ENCODE measurements around the gene USP17L22. TPM values are rescaled to one million over a fixed set of nuclear protein-coding genes. Genes with fewer than 3 reads are reported as not detected.

USP17L22 gene
- not detected in 2 replicates for total RNA-seq

DNA sequence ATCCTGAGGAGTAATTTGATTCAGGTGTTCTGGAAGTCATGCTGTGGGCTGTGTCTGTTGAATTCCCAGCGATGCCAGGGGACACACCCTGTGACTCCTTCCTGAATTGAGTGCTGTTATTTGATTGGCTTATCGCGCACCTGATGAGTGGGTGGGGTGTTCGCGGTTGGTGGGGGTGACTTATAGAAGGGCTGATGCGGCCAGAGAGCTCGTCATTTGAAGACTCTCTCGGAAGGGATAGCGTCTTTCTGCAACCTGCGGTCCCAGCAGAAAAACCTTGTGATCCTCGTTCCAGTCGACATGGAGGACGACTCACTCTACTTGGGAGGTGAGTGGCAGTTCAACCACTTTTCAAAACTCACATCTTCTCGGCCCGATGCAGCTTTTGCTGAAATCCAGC lies at the start of gene USP17L22:
USP17L22 (plus strand) TSS at position 301 of the 400 bp plus-strand sequence; CDS start at position 301, 0 bp downstream.

GRCh38 chr4:9219852-9220251 lies 47.6 kb upstream of the USP17L22 start, which contains the start of gene USP17L12:
Gene USP17L12, plus strand, starts transcription at chr4:9220152. Its CDS starts 0 bp downstream, at chr4:9220152.

GRCh38 chr4:9224596-9224995 lies 42.8 kb upstream of the USP17L22 start, which contains the start of gene USP17L13:
Gene USP17L13, plus strand, starts transcription at chr4:9224896. Its CDS starts 0 bp downstream, at chr4:9224896.

DNA sequence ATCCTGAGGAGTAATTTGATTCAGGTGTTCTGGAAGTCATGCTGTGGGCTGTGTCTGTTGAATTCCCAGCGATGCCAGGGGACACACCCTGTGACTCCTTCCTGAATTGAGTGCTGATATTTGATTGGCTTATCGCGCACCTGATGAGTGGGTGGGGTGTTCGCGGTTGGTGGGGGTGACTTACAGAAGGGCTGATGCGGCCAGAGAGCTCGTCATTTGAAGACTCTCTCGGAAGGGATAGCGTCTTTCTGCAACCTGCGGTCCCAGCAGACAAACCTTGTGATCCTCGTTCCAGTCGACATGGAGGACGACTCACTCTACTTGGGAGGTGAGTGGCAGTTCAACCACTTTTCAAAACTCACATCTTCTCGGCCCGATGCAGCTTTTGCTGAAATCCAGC lies 33.3 kb upstream of the USP17L22 start, which contains the start of gene USP17L15:
USP17L15 (plus strand) TSS at position 301 of the 400 bp plus-strand sequence; CDS start at position 301, 0 bp downstream.

GRCh38 chr4:9243579-9243978 lies 23.8 kb upstream of the USP17L22 start, which contains the start of gene USP17L17:
Gene USP17L17, plus strand, starts transcription at chr4:9243879. Its CDS starts 0 bp downstream, at chr4:9243879.

DNA sequence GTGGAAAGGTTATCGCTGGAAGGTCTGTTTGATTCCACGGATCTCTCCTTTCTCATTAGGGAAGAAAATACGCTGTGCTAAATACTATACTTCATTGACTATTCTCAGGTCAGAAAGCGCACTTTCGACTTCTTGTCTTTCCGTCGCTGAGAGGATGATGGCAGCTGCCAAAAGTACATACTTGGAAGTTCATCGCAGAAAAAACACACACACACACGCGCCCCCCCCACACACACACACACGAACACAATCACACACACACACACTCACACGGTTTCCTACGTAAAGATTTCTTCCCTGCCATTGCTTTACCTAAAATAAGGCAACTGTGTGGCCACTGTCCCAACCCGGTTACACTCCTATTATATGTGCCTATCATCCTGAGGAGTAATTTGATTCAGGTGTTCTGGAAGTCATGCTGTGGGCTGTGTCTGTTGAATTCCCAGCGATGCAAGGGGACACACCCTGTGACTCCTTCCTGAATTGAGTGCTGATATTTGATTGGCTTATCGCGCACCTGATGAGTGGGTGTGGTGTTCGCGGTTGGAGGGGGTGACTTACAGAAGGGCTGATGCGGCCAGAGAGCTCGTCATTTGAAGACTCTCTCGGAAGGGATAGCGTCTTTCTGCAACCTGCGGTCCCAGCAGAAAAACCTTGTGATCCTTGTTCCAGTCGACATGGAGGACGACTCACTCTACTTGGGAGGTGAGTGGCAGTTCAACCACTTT lies 19.3 kb upstream of the USP17L22 start, which contains the start of gene USP17L18:
USP17L18 (plus strand) TSS at position 678 of the 728 bp plus-strand sequence; CDS start at position 678, 0 bp downstream.

DNA sequence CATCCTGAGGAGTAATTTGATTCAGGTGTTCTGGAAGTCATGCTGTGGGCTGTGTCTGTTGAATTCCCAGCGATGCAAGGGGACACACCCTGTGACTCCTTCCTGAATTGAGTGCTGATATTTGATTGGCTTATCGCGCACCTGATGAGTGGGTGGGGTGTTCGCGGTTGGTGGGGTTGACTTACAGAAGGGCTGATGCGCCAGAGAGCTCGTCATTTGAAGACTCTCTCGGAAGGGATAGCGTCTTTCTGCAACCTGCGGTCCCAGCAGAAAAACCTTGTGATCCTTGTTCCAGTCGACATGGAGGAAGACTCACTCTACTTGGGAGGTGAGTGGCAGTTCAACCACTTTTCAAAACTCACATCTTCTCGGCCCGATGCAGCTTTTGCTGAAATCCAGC lies 14.3 kb upstream of the USP17L22 start, which contains the start of gene USP17L19:
USP17L19 (plus strand) TSS at position 301 of the 400 bp plus-strand sequence; CDS start at position 301, 0 bp downstream.

GRCh38 chr4:9257824-9258223 lies 9.6 kb upstream of the USP17L22 start, which contains the start of gene USP17L20:
Gene USP17L20, plus strand, starts transcription at chr4:9258124. Its CDS starts 0 bp downstream, at chr4:9258124.

GRCh38 chr4:9262572-9262971 lies 4.8 kb upstream of the USP17L22 start, which contains the start of gene USP17L21:
Gene USP17L21, plus strand, starts transcription at chr4:9262872. Its CDS starts 0 bp downstream, at chr4:9262872.

Other genes starting within 250 kb of the USP17L22 start
- gene FAM90A26, start 97.2 kb upstream of the USP17L22 start, total RNA-seq = not detected in 2 replicates
- not detected in 2 replicates for gene USP17L10, start 57.0 kb upstream of the USP17L22 start, total RNA-seq
- gene USP17L11, start 52.2 kb upstream of the USP17L22 start, total RNA-seq = not detected in 2 replicates
- gene USP17L12, start 47.5 kb upstream of the USP17L22 start, total RNA-seq = not detected in 2 replicates
- gene USP17L13, start 42.7 kb upstream of the USP17L22 start, total RNA-seq = not detected in 2 replicates
- gene USP17L15, start 33.2 kb upstream of the USP17L22 start, total RNA-seq = not detected in 2 replicates
- not detected in 2 replicates for gene USP17L17, start 23.7 kb upstream of the USP17L22 start, total RNA-seq
- not detected in 2 replicates for gene USP17L18, start 19.0 kb upstream of the USP17L22 start, total RNA-seq
- not detected in 2 replicates for gene USP17L19, start 14.2 kb upstream of the USP17L22 start, total RNA-seq
- not detected in 2 replicates for gene USP17L20, start 9.5 kb upstream of the USP17L22 start, total RNA-seq
- not detected in 2 replicates for gene USP17L21, start 4.7 kb upstream of the USP17L22 start, total RNA-seq
- not detected in 2 replicates for gene USP17L24, start 57.5 kb downstream of the USP17L22 start, total RNA-seq
- gene USP17L25, start 62.3 kb downstream of the USP17L22 start, total RNA-seq = not detected in 2 replicates
- gene USP17L26, start 67.0 kb downstream of the USP17L22 start, total RNA-seq = not detected in 2 replicates
- gene USP17L5, start 71.8 kb downstream of the USP17L22 start, total RNA-seq = not detected in 2 replicates
- not detected in 2 replicates for gene USP17L27, start 76.5 kb downstream of the USP17L22 start, total RNA-seq
- not detected in 2 replicates for gene USP17L28, start 81.3 kb downstream of the USP17L22 start, total RNA-seq
- gene USP17L29, start 86.0 kb downstream of the USP17L22 start, total RNA-seq = not detected in 2 replicates
- gene USP17L30, start 95.5 kb downstream of the USP17L22 start, total RNA-seq = not detected in 2 replicates
- gene DEFB131A, start 176.8 kb downstream of the USP17L22 start, total RNA-seq = not detected in 2 replicates